Activated CD8-positive, alpha-beta memory T cell treated with anti-CD3 and anti-CD28 coated beads for 24 hours (primary cell): ENCODE results near the gene CRIM1.
A peak's percentile ranks its signal among the peaks of the same experiment; 100 is the strongest.
"Not testable (repeated sequence)": the region's sequence is repeated elsewhere in the genome, so short reads cannot be mapped to it uniquely, and the experiment has no call there.

ENCODE experiments used
- DNase-seq: peaks from one replicate; pipeline ENCODE4 v3.0.0-alpha.2; 2020

CRIM1 gene

GRCh38 chr2:36351736-36352349 lies 3.7 kb upstream of the CRIM1 start:
- DNase-seq, result no peak

- DNase-seq, result no peak
Measured at GRCh38 chr2:36352701-36353100, 2.9 kb upstream of the CRIM1 start.

GRCh38 chr2:36354811-36355150 lies 797 bp upstream of the CRIM1 start:
- no peak for DNase-seq

- DNase-seq, result no peak
Measured at GRCh38 chr2:36355890-36356297, 316 bp downstream of the CRIM1 start.

- DNase-seq, result peak; percentile 79
Measured at GRCh38 chr2:36356298-36356989, 866 bp downstream of the CRIM1 start.

- DNase-seq, result peak; percentile 69
Measured at GRCh38 chr2:36356990-36357846, 1.6 kb downstream of the CRIM1 start.

- DNase-seq, result no peak
Measured at GRCh38 chr2:36357847-36358659, 2.5 kb downstream of the CRIM1 start.

- no peak for DNase-seq
Measured at GRCh38 chr2:36359067-36359466, 3.5 kb downstream of the CRIM1 start.

GRCh38 chr2:36360063-36360462 lies 4.5 kb downstream of the CRIM1 start:
- no peak for DNase-seq

- no peak for DNase-seq
Measured at GRCh38 chr2:36360834-36361233, 5.3 kb downstream of the CRIM1 start.

GRCh38 chr2:36361396-36361795 lies 5.8 kb downstream of the CRIM1 start:
- DNase-seq, result no peak

- DNase-seq, result no peak
Measured at GRCh38 chr2:36362291-36362690, 6.7 kb downstream of the CRIM1 start.

- not testable (repeated sequence) for DNase-seq
Measured at GRCh38 chr2:36363085-36363484, 7.5 kb downstream of the CRIM1 start.

- no peak for DNase-seq
Measured at GRCh38 chr2:36366491-36367120, 11.0 kb downstream of the CRIM1 start.

GRCh38 chr2:36367486-36367885 lies 11.9 kb downstream of the CRIM1 start:
- no peak for DNase-seq

- DNase-seq, result no peak
Measured at GRCh38 chr2:36367895-36368353, 12.3 kb downstream of the CRIM1 start.

GRCh38 chr2:36368438-36368837 lies 12.9 kb downstream of the CRIM1 start:
- no peak for DNase-seq

GRCh38 chr2:36369163-36369562 lies 13.6 kb downstream of the CRIM1 start:
- no peak for DNase-seq

- no peak for DNase-seq
Measured at GRCh38 chr2:36369716-36370115, 14.1 kb downstream of the CRIM1 start.

- DNase-seq, result no peak
Measured at GRCh38 chr2:36370281-36370680, 14.7 kb downstream of the CRIM1 start.

GRCh38 chr2:36371070-36371874 lies 15.7 kb downstream of the CRIM1 start:
- DNase-seq, result no peak
